ENCODE data around the gene GPRIN2. TPM values are rescaled to one million over a fixed set of nuclear protein-coding genes. Genes with fewer than 3 reads are reported as not detected.
A peak's percentile ranks its signal among the peaks of the same experiment; 100 is the strongest.
"Not testable (repeated sequence)": the region's sequence is repeated elsewhere in the genome, so short reads cannot be mapped to it uniquely, and the experiment has no call there.

GPRIN2 gene
- total RNA-seq (1 to 10 TPM; 4.9 to 9.3 TPM), polyA plus RNA-seq (ENCODE audit: insufficient read length in 2 of 2) (10 to 100 TPM in 1 of 2 donors, 1 to 10 TPM in 1; 9.9 to 10.7 TPM)
- long read RNA-seq, donor 1, partial matches to known transcripts, result 0 of 5 reads
- long read RNA-seq, donor 1, other reads (novel, unspliced or antisense), result 0 of 5 reads
- long read RNA-seq, donor 2, partial matches to known transcripts, result 0 of 1 reads
- long read RNA-seq, donor 2, other reads (novel, unspliced or antisense), result 0 of 1 reads
- long read RNA-seq, donor 3, result 0 reads
- long read RNA-seq, donor 4, transcript GPRIN2-201 (1 exons, 1,696 nt), result major isoform, 6 of 6 reads
- long read RNA-seq, donor 4, partial matches to known transcripts, result 0 of 6 reads
- long read RNA-seq, donor 4, other reads (novel, unspliced or antisense), result 0 of 6 reads

DNA sequence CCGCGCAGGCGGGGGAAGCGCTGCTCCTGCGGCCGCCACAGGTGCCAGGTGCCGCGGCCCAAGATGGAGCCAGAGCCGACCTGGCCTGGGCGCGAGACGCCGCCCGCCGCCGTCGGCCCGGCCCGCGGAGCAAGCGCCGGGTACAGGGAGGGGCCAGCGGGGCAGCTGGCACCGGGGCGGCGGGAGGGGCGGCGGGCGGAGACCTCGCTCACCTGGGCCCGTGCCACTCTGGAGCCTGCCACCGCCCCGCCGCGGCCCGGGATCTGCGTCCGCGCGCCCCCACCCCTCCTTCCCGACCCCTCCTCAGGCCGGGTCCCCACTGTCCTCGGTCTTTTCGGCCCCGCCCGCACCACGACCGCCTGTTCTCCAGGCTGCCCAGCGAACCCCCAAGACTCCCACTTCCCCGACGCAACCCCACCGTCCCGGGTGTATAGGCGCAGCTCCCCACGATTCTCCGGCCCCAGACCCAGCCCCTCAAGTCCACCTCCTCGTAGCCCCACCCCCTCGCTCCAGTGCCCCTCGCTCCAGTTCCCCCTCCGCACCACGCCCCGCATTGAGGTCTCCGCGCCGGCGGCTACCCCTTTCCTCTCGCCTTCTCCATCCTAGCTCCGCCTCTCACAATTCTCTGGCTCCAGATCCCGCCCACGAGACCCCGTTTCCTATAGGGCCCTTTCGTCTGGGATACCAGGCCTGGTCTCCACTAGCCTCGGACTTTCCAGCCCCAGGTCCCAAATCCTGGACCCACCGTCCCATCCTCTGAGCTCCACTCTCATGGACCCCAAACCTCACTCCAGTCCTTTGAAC is at the start of gene GPRIN2:
GPRIN2 (minus strand) TSS at position 144 of the 804 bp plus-strand sequence. CDS start 5,922 bp downstream, outside the sequence.
- no peak within 1 kb of the TSS for H3K27ac ChIP-seq (ENCODE audit: low read depth, low read length)
- H3K4me3 ChIP-seq (ENCODE audit: low read depth, low read length), result peak within 1 kb of the TSS; percentile 46
- 1% methylated on average over 73 of the region's 74 CpGs for WGBS (ENCODE audit: insufficient coverage)
- H3K9me3 ChIP-seq (ENCODE audit: control insufficient read depth, insufficient read depth, low read length), result no peaks in the 10 kb centered on the region
- H3K4me1 ChIP-seq (ENCODE audit: control insufficient read depth, insufficient read depth, low read length), result peaks cover 52% of the 10 kb centered on the region
- DNase-seq (ENCODE audit: low read depth in 4 of 6, low spot score in 6 of 6), result peak in 2 of 6 donors; percentile 65 to 86
- H3K27me3 ChIP-seq (ENCODE audit: control insufficient read depth, insufficient read depth, low read length), result peaks cover 42% of the 10 kb centered on the region
- peaks cover 16% of the 10 kb centered on the region for H3K36me3 ChIP-seq (ENCODE audit: control insufficient read depth, insufficient read depth, low read length)

DNA sequence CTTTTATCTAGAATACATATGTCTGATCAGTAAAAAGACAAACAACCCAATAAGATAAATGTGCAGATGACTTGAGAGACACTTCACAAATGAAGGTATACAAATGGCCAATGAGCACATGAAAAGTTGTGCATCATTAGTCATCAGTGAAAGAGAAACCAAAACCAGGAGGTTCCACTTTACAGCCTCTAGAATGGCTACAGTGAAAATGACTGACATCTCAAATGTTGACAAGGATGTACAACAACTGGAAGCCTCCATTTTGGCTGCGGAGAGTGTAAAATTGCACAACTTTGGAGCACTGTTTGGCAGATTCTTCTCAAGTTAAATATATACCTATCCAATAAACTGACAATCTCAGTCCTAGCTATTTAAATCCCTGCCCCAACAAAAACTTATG is 44.1 kb upstream of the GPRIN2 start:
- not testable (repeated sequence) for H3K9me3 ChIP-seq (ENCODE audit: control insufficient read depth, insufficient read depth, low read length); DNase-seq (ENCODE audit: low read depth in 4 of 6, low spot score in 6 of 6); H3K27ac ChIP-seq (ENCODE audit: low read depth, low read length); H3K27me3 ChIP-seq (ENCODE audit: control insufficient read depth, insufficient read depth, low read length); H3K36me3 ChIP-seq (ENCODE audit: control insufficient read depth, insufficient read depth, low read length); H3K4me3 ChIP-seq (ENCODE audit: low read depth, low read length); H3K4me1 ChIP-seq (ENCODE audit: control insufficient read depth, insufficient read depth, low read length)
- WGBS (ENCODE audit: insufficient coverage), result no CpG with 5 or more reads among the region's 1 CpG

- H3K27ac ChIP-seq (ENCODE audit: low read depth, low read length); H3K9me3 ChIP-seq (ENCODE audit: control insufficient read depth, insufficient read depth, low read length); H3K36me3 ChIP-seq (ENCODE audit: control insufficient read depth, insufficient read depth, low read length); H3K27me3 ChIP-seq (ENCODE audit: control insufficient read depth, insufficient read depth, low read length); H3K4me3 ChIP-seq (ENCODE audit: low read depth, low read length); H3K4me1 ChIP-seq (ENCODE audit: control insufficient read depth, insufficient read depth, low read length): not testable (repeated sequence)
- DNase-seq (ENCODE audit: low read depth in 4 of 6, low spot score in 6 of 6), result peak in 1 of 6 donors; percentile 4
- WGBS (ENCODE audit: insufficient coverage), result no CpG with 5 or more reads among the region's 44 CpGs
Observed at GRCh38 chr10:46597616-46598246, 41.3 kb upstream of the GPRIN2 start.

DNA sequence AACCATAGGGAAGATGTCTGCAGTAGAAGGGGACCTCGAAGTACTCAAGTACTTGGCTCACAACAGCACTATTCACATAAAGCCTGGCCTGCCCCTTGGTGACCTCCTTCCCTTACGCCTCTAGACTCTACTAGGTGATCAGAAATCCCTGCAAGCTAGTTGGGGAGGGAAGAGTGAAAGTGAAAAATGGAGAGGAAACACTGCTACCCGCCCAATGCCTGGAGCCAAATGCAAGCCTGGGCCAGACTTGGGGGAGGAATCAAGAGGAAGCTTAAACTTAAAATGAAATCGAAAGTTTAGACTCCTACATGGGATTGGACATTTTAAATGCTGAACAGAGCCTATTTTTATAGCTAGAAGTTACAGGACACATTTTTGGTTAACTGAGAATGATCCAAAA is 40.1 kb upstream of the GPRIN2 start:
- H3K27me3 ChIP-seq (ENCODE audit: control insufficient read depth, insufficient read depth, low read length); DNase-seq (ENCODE audit: low read depth in 4 of 6, low spot score in 6 of 6); H3K36me3 ChIP-seq (ENCODE audit: control insufficient read depth, insufficient read depth, low read length); H3K9me3 ChIP-seq (ENCODE audit: control insufficient read depth, insufficient read depth, low read length); H3K27ac ChIP-seq (ENCODE audit: low read depth, low read length); H3K4me1 ChIP-seq (ENCODE audit: control insufficient read depth, insufficient read depth, low read length); H3K4me3 ChIP-seq (ENCODE audit: low read depth, low read length): not testable (repeated sequence)
- WGBS (ENCODE audit: insufficient coverage), result no CpG with 5 or more reads among the region's 4 CpGs

DNA sequence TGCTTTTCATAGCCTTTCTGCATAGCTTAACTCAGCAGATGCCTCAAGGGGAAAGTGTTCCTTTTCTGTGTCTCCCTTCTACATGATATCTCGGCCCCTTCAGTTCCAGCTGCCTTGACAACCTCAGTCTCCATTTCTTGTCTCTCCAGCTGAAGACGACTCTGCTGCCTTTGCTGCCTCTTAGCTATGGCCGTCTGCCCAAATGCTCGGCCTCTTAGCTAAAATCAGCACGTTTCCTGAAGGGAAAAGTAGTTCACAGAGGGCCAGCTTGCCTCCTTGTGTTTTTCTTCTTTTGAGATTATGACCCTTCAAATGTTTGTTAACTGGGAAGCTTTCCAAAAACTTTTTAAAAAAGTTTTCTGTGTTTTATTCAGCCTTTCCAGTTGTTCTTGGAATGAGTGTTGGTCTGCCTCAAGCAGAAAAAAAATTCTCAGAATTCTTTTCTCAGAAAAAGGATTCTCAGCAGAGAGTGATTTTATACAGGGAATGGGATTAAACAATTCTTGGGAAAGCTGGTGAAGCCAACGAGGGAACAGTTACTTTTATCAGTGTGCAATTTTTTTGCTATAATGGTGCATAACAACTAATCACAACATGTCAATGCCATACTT is 38.1 kb upstream of the GPRIN2 start:
- H3K27me3 ChIP-seq (ENCODE audit: control insufficient read depth, insufficient read depth, low read length); H3K4me1 ChIP-seq (ENCODE audit: control insufficient read depth, insufficient read depth, low read length); H3K27ac ChIP-seq (ENCODE audit: low read depth, low read length); H3K4me3 ChIP-seq (ENCODE audit: low read depth, low read length); H3K36me3 ChIP-seq (ENCODE audit: control insufficient read depth, insufficient read depth, low read length); DNase-seq (ENCODE audit: low read depth in 4 of 6, low spot score in 6 of 6); H3K9me3 ChIP-seq (ENCODE audit: control insufficient read depth, insufficient read depth, low read length): not testable (repeated sequence)
- WGBS (ENCODE audit: insufficient coverage), result 67% methylated on average over 1 of the region's 6 CpGs

GRCh38 chr10:46593307-46593706 is 36.8 kb upstream of the GPRIN2 start:
- not testable (repeated sequence) for DNase-seq (ENCODE audit: low read depth in 4 of 6, low spot score in 6 of 6); H3K9me3 ChIP-seq (ENCODE audit: control insufficient read depth, insufficient read depth, low read length); H3K36me3 ChIP-seq (ENCODE audit: control insufficient read depth, insufficient read depth, low read length); H3K27me3 ChIP-seq (ENCODE audit: control insufficient read depth, insufficient read depth, low read length); H3K27ac ChIP-seq (ENCODE audit: low read depth, low read length); H3K4me1 ChIP-seq (ENCODE audit: control insufficient read depth, insufficient read depth, low read length); H3K4me3 ChIP-seq (ENCODE audit: low read depth, low read length)
- WGBS (ENCODE audit: insufficient coverage), result no CpG with 5 or more reads among the region's 13 CpGs

DNA sequence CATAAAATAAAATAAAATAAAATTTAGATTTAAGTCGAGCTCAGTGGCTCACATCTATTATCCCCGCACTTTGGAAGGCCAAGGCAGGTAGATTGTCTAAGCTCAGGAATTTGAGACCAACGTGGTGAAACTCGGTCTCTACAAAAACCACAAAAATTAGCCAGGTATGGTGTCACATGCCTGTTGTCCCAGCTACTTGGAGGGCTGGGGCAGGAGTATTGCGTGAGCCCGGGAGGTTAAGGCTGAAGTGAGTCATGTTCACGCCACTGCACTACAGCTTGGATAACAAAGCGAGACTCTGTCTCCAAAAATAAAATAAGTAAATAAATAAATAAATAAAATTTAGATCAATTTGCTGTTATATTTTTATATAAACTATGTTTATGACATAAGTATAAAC is 34.6 kb upstream of the GPRIN2 start:
- DNase-seq (ENCODE audit: low read depth in 4 of 6, low spot score in 6 of 6); H3K27me3 ChIP-seq (ENCODE audit: control insufficient read depth, insufficient read depth, low read length); H3K4me1 ChIP-seq (ENCODE audit: control insufficient read depth, insufficient read depth, low read length); H3K4me3 ChIP-seq (ENCODE audit: low read depth, low read length); H3K27ac ChIP-seq (ENCODE audit: low read depth, low read length); H3K36me3 ChIP-seq (ENCODE audit: control insufficient read depth, insufficient read depth, low read length); H3K9me3 ChIP-seq (ENCODE audit: control insufficient read depth, insufficient read depth, low read length): not testable (repeated sequence)
- no CpG with 5 or more reads among the region's 8 CpGs for WGBS (ENCODE audit: insufficient coverage)

- H3K4me3 ChIP-seq (ENCODE audit: low read depth, low read length); H3K9me3 ChIP-seq (ENCODE audit: control insufficient read depth, insufficient read depth, low read length); H3K4me1 ChIP-seq (ENCODE audit: control insufficient read depth, insufficient read depth, low read length); H3K27me3 ChIP-seq (ENCODE audit: control insufficient read depth, insufficient read depth, low read length); H3K36me3 ChIP-seq (ENCODE audit: control insufficient read depth, insufficient read depth, low read length); H3K27ac ChIP-seq (ENCODE audit: low read depth, low read length); DNase-seq (ENCODE audit: low read depth in 4 of 6, low spot score in 6 of 6): not testable (repeated sequence)
- no CpG with 5 or more reads among the region's 3 CpGs for WGBS (ENCODE audit: insufficient coverage)
Observed at GRCh38 chr10:46589589-46589988, 33.1 kb upstream of the GPRIN2 start.

GRCh38 chr10:46588221-46588620 is 31.8 kb upstream of the GPRIN2 start:
- not testable (repeated sequence) for H3K27ac ChIP-seq (ENCODE audit: low read depth, low read length); H3K27me3 ChIP-seq (ENCODE audit: control insufficient read depth, insufficient read depth, low read length); H3K9me3 ChIP-seq (ENCODE audit: control insufficient read depth, insufficient read depth, low read length); H3K36me3 ChIP-seq (ENCODE audit: control insufficient read depth, insufficient read depth, low read length); DNase-seq (ENCODE audit: low read depth in 4 of 6, low spot score in 6 of 6); H3K4me1 ChIP-seq (ENCODE audit: control insufficient read depth, insufficient read depth, low read length); H3K4me3 ChIP-seq (ENCODE audit: low read depth, low read length)
- WGBS (ENCODE audit: insufficient coverage), result no CpG with 5 or more reads among the region's 3 CpGs
